K562 (cell line): ENCODE data around the gene CPED1. TPM values are rescaled to one million over a fixed set of nuclear protein-coding genes. Genes with fewer than 3 reads are reported as not detected.

ENCODE experiments used
- CBX8 ChIP-seq: fragments of 200-600 bp; sonication (generic); IDR thresholded peaks from 2 replicates; pipeline ENCODE4 v1.6.1; 2012; ENCODE audit warnings: borderline replicate concordance, mixed run types, low read depth, mild to moderate bottlenecking, moderate library complexity, mixed read lengths, low read length, control low read depth, inconsistent platforms; ENCODE audit not compliant: poor library complexity, severe bottlenecking; ENCODE audit errors: extremely low read depth
- CTCF ChIP-seq, 3 experiments: IDR thresholded peaks in 2 of 3; conservative IDR thresholded peaks in 1 of 3; 2 replicates each; pipeline ENCODE4 v1.5.1; 2011 to 2012; ENCODE audit warnings: low read length in 3 of 3, mild to moderate bottlenecking in 3 of 3, control low read depth in 2 of 3, improper control_type of control experiment in 1 of 3, inconsistent platforms in 1 of 3, low read depth in 1 of 3, mixed read lengths in 1 of 3, moderate library complexity in 1 of 3; ENCODE audit not compliant: insufficient read depth in 2 of 3
- DEAF1 ChIP-seq: fragments of 450-650 bp; formaldehyde crosslinking; IDR thresholded peaks from 2 replicates; pipeline ENCODE4 v1.4.0; 2020; ENCODE audit warnings: mild to moderate bottlenecking, moderate library complexity
- FOXA3 ChIP-seq, 2 experiments: fragments of 450-650 bp in 1 of 2; sonication (generic) in 1 of 2; formaldehyde crosslinking; IDR thresholded peaks in 1 of 2; conservative IDR thresholded peaks in 1 of 2; 2 replicates each; pipeline versions ENCODE4 v1.4.0 to v1.8.0; 2020 to 2022; ENCODE audit warnings: mild to moderate bottlenecking in 2 of 2, missing genetic modification reagents in 1 of 2
- PHF21A ChIP-seq: fragments of 450-650 bp; IDR thresholded peaks from 2 replicates; pipeline ENCODE4 v1.6.1; 2017; ENCODE audit warnings: low read depth, borderline replicate concordance
- REST ChIP-seq, 2 experiments: fragments of 450-650 bp; formaldehyde crosslinking in 1 of 2; IDR thresholded peaks; 2 replicates each; pipeline versions ENCODE4 v1.4.0 to v1.6.1; 2014 to 2020; ENCODE audit warnings: mild to moderate bottlenecking in 2 of 2, borderline replicate concordance in 1 of 2, low read depth in 1 of 2
- TEAD4 ChIP-seq, 2 experiments: sonication (generic) in 1 of 2; formaldehyde crosslinking in 1 of 2; IDR thresholded peaks; 2 replicates each; pipeline versions ENCODE4 v1.6.1 to v1.8.0; 2012 to 2022; ENCODE audit warnings: borderline replicate concordance in 1 of 2, inconsistent platforms in 1 of 2, low read length in 1 of 2, mild to moderate bottlenecking in 1 of 2, missing genetic modification reagents in 1 of 2
- ZNF324 ChIP-seq: fragments of 250-450 bp; sonication (Bioruptor Pico); IDR thresholded peaks from 2 replicates; pipeline ENCODE4 v1.4.0; 2020; ENCODE audit warnings: mild to moderate bottlenecking
- ZNF592 ChIP-seq: fragments of 450-650 bp; IDR thresholded peaks from 2 replicates; pipeline ENCODE4 v1.6.1; 2017; ENCODE audit warnings: antibody characterized with exemption, mild to moderate bottlenecking
- polyA plus RNA-seq, 8 experiments: library from polyadenylated mRNA; depleted of rRNA in 4 of 8; stranded (reverse) in 5 of 8; unstranded in 3 of 8; fragments of >200 nt; fragmentation: Nextera tagmentation in 2 of 8; fragmentation: Illumina TruSeq in 1 of 8; extraction: Ambion mirVana in 2 of 8; extraction: Trizol in 1 of 8; gene quantifications; 2 replicates each; pipeline versions ENCODE4 v1.2.1 to v1.2.3, GENCODE V29; 2011 to 2014; ENCODE audit warnings: inconsistent platforms in 1 of 8, missing spikeins in 1 of 8
- total RNA-seq, 7 experiments: library from RNA; depleted of rRNA in 6 of 7; stranded (reverse); fragments of >200 nt in 6 of 7; fragmentation: Illumina TruSeq in 2 of 7; extraction: Trizol in 2 of 7; gene quantifications; 2 replicates each; pipeline versions ENCODE4 v1.2.1 to v1.2.3, GENCODE V29; 2011 to 2021; ENCODE audit warnings: low replicate concordance in 1 of 7

Gene CPED1
- total and polyA plus RNA-seq, 9 of the 15 experiments (the other 6 are each of a cell fraction or from before 2014, with no cell fraction given) = 195 to 393 (median 290) TPM

GRCh38 chr7:121337398-121337797 is 348.9 kb downstream of the CPED1 start (continued):
- TF ChIP-seq CBX8 (no peak), FOXA3 (CRISPR knock-in tag; conservative IDR thresholded peaks at IDR 0.05 in 1 of 2, IDR thresholded peaks at IDR 0.05 in 1 of 2) (peak in 1 of 2 experiments; percentile 62; a peak in 1 of 4 replicates), DEAF1 (peak; percentile 63), TEAD4 (IDR thresholded peaks at IDR 0.05; ENCODE audit: low read length) (peak; percentile 41), TEAD4 (CRISPR knock-in tag; IDR thresholded peaks at IDR 0.05; ENCODE audit: borderline replicate concordance) (no peak), REST (IDR thresholded peaks at IDR 0.05; ENCODE audit: borderline replicate concordance) (peak; percentile 63; the same call in 1 of the 2 replicates), REST (CRISPR knock-in tag; IDR thresholded peaks at IDR 0.05; ENCODE audit: low read depth) (no peak), PHF21A (no peak), ZNF592 (no peak), CTCF (IDR thresholded peaks at IDR 0.05 in 2 of 3, conservative IDR thresholded peaks at IDR 0.05 in 1 of 3; ENCODE audit: insufficient read depth in 2 of 3, low read depth in 1 of 3, low read length in 3 of 3) (peak; percentile 43 to 73 (median 68); a peak in 5 of 6 replicates), ZNF324 (CRISPR knock-in tag) (no peak)
